HG03354 (cell line): ENCODE measurements around the gene PBX1.
A peak's percentile ranks its signal among the peaks of the same experiment; 100 is the strongest.
"Not testable (repeated sequence)": the region's sequence is repeated elsewhere in the genome, so short reads cannot be mapped to it uniquely, and the experiment has no call there.

Experiments
- ATAC-seq: cut with Tn5 transposase; IDR thresholded peaks from one replicate; pipeline ENCODE4 v1.9.1; 2021; ENCODE audit warnings: mild to moderate bottlenecking; ENCODE audit not compliant: unreplicated experiment, poor library complexity, severe bottlenecking

The PBX1 gene

GRCh38 chr1:164558461-164559341 is at the start of gene PBX1:
Gene PBX1 (plus strand): TSS chr1:164559184.
- ATAC-seq, result peak; percentile 100

DNA sequence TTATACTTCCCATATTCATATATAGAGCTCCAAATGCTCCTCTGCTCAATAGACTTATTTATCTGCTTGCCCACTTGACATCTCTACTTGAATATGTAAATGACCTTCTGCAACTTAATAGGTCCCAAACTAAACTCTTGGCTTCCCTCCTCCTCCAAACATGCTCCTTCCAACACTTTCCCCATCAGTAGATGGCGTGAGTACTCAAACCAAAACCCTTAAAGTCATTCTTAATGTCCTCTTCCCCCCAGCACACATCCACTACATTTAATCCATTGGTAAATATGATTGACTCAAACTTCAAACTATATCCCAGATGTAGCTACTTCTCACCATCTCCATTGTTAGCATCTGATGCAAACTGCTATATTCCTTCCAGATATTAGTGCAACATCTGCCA is 48.5 kb upstream of the PBX1 start:
- no peak for ATAC-seq

DNA sequence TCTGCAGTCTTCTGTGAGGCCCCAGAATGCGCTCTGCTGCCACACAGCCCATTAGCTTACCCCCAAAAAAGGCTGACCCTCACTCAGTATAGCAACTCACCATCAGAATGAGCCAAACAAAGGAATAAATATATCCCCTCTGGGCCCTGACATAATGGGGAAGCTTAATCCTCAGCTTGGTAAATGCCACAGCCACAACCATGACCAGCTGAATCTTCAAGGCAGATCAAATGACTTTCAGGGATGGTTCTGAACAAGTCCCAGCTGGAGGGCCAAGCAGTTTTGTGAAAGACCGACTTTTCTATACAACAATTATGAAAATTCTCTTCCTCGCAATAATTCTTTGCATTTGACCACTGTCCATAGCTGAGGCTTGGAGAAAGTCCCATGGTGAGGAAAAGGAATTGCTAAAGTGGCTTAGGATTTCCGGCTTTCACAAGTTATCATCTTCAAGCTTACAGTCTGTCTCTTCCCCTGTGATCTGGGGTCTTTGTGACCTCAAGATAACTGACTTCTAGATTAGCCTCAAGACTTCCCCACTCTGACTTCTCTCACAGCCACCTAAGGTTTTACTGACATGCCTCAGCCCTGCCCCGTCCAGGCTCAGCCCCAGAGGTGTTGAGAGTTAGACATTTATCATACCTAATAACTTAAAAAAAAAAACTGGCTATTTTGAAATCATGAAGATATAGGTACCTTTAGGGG is 47.8 kb upstream of the PBX1 start:
- no peak for ATAC-seq

- no peak for ATAC-seq
These were observed 43.8 kb upstream of the PBX1 start for GRCh38 chr1:164515231-164515630.

GRCh38 chr1:164515711-164516331 is 43.2 kb upstream of the PBX1 start:
- ATAC-seq, result no peak

- no peak for ATAC-seq
These were observed 42.4 kb upstream of the PBX1 start for GRCh38 chr1:164516591-164516990.

DNA sequence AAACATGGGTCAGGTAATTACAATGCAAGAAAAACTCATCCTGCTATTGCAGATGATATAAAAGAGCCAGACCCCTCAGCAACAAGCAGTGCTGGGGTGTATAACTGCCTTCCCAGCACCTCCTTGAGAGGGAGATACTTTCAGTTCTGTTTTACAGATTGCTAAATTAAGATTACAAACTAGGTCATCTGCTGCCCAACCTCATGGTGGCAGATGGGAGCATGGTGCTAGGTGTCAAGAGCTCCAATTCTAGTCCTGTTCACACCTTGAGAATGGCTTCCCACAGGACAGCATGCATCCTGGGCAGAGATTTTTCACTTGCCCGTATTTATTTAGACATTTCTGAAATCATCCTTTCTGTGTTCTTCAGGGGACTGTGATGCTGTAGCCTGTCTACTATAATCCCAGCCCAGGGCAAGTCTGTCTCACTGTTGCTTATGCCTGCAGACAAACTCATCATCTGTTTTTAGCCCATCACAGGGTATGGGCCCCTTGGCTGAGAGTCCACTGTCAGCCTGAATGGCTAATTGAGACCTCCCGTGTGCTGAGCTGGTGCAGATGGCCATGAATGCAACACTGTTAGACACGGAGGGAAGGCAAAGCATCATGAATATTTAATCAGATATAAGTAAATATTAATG is 40.2 kb upstream of the PBX1 start:
- ATAC-seq, result no peak

DNA sequence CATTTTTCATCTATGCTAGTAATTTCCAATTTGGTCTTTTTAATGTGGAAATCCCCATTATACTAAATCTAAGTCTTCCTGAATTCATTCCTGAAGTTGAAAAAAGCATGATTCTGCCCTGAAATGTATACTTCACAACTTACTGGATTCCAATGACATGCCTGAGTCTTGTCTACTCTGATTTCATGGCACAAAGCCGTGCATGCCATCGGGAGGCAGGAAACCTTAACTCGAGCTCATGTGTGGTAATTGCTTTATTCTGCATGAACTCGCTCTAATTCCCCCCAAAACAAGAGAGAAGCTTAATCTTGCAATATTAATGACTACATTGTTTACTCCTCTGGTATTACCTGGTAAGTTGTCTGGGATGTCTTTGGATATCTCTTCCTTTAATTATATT is 39.6 kb upstream of the PBX1 start:
- no peak for ATAC-seq

DNA sequence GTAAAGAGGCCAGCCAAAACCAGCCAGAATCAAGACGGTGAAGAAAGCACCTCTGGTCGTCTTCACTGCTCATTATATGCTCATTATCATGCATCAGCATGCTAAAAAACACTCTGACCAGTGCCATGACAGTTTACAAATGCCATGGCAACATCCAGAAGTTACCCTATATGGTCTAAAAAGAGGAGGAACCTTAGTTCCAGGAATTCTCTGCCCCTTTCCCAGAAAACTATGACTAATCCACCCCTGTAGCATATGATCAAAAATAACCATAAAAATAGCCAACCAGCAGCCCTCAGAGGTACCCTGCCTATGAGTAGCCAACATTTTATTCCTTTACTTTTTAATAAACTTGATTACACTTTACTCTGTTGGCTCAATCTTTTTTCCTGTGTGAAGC is 34.2 kb upstream of the PBX1 start:
- ATAC-seq, result no peak

DNA sequence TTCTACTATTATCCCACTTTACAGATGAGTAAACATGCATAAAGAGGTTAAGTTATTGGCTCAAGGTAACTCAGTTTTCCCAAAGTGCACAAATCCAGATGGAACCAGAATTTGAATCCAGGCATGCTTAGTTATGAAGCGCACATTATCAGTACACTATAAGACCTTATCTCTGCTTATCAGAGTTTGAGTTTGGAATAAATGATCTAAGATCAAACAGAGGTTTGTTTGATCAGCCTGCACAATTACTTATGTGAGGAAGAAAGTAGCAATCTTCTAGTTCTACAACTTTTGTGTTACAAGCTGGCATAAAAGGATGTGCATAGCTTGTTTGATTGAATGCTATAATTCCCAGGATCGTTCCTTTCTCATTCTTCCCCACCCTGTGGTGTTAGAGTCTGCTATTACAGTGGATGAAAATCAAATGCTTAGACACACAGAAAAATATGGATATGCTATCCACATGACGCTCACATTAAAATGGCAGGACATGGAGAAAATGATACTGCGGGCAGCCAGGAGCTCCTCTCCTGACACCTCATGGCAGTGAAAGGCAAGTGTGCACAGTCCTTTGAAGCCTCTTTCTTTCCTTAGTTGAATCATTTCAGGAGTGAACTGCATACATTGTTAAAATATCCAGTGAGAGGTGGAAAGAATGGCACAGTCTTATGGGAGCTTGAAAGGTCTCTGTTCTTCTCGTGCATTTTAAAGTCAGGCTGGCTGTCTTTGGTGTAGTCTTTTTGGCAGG is 23.9 kb upstream of the PBX1 start:
- ATAC-seq, result no peak

GRCh38 chr1:164552463-164552988 is 6.5 kb upstream of the PBX1 start:
- not testable (repeated sequence) for ATAC-seq

DNA sequence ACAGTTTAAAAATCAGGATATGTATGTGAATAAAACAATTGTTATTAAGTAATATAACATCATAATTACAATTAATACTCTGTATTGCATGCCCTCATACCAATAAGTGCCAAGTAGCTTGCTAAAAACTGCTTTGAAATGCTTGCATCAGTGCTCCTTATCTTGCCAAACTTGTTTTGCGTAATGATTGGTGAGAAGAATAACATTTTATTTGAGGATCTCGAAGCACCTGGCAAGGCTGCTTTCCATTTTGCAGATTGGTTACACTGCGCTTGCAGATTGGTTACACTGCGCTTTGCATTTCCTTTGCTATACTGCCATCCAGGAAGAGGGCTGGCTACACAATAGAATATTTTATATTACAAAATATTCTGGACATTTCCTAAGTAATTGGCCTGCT is 1.7 kb upstream of the PBX1 start:
- no peak for ATAC-seq

DNA sequence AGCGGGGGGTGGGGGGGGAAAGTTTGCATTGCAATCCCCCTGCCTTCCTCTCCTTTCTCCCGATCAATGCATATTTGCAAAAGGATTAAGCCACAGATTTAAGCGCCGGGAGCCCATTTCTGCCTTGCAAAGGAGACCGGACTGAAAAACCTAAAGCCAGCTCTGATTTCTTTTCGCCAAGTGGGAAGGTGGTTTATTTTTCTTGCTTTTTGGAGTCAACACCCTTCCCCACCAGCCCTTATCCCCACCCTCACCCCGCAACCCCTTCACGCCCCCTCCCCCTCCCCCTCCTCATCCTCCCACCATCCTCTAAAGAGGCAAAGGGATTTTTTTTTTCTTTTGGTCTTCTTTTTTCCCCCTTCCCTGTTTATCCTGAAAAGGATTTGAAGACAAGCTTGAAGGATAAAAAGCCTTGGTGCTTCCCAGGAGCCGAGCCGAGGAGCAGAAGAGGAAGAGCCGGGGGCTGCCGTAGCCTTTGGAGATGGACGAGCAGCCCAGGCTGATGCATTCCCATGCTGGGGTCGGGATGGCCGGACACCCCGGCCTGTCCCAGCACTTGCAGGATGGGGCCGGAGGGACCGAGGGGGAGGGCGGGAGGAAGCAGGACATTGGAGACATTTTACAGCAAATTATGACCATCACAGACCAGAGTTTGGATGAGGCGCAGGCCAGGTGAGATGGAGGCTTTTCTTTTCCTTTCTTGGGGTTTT is 513 bp downstream of the PBX1 start:
- no peak for ATAC-seq

- ATAC-seq, result no peak
These were observed 1.1 kb downstream of the PBX1 start for GRCh38 chr1:164560121-164560541.

- no peak for ATAC-seq
These were observed 1.6 kb downstream of the PBX1 start for GRCh38 chr1:164560556-164560955.

DNA sequence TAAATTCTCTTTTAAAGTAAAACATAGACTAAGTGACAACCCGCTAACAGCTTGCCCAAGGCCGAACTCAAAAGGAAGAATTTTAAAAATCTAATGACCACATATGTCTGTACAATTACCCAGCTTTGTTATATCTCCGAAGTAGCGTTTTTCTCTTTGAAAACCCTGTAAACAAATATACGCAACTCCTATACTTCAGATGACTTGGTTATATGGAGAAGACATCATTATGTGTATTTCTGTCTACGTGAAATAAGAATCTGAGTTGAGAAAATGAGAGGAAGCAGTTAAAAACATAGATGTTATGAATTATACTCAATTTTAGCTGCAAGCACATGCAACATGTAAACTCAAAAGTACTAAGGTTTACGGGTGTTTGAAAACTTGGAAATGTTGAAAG is 2.0 kb downstream of the PBX1 start:
- ATAC-seq, result no peak

DNA sequence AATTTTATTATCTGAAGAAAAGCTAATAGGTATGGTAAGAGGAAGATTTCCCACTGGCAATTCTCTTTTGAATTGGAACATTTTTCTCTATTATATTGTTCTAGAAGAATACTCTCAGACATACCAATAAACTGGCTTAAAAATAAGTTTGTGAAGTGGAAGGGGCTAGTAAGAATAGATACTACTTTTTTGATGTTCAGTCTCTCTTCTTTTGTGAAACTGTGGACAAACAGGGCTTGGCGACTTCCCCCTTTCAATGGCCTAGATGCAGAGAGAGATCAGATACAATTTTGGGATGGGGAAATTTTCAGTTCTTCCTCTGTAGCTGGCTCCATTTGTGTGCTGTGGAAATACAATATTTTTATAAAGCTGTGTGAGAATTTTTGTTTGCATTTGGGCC is 2.5 kb downstream of the PBX1 start:
- no peak for ATAC-seq

DNA sequence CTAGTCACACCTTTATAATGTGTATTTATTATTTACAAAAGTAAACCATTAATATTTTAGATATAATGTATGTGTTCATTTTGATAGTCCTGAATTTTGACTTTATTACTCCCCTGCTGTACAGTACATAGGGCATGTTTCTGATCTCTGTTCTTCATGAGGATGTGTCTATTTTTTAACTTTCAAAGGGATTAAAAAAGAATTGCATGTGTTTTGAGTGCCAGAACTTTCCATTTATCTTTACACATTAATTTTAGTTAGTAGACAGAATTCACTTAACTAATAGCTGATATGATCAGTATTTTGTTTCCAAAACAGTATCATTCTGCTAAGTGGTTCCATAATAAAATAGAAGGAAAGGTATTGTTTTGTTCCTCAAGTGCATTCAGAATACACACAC is 3.1 kb downstream of the PBX1 start:
- ATAC-seq, result no peak

DNA sequence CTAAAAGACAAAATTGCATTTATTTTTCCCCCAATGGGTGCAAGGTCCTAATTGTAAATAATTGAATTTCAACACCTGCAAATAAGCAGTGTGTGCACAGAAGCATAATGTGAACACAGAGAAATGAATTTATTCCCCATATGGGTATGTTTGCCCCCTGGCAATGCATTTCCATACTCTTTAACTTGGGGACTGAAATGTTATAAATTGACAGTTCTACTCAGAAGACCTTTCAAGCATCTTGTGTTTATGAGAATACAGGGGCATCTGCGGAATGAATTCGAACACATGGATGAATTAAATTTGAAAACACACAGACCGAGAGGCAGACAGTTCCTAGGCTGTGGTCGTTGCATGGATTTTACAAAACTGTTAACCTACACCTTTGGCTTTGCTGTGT is 3.5 kb downstream of the PBX1 start:
- no peak for ATAC-seq
